ENCODE data around the gene ZNF92.
"Not testable (repeated sequence)": the region's sequence is repeated elsewhere in the genome, so short reads cannot be mapped to it uniquely, and the experiment has no call there.

ZNF92 gene

DNA sequence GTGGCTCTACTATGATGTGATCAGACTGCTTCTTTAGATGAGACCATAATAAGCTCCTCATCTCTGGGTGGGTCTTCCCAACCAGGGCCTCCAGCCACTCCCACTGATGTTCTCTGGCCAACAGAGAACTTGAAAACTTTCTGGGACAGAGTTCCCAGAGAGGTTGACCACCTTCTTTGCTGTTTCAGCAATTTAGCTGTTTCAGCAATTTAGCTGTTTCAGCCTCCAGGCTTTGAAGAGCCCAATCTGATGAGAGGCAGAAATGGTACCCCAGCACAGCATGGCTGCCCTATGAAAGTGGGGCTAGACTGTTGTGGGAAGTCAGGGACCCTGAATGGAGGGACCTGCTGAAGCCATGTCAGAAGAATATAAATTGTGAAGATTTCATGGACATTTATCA lies 49.0 kb downstream of the ZNF92 start:
- intact Hi-C loops (cut with DNase I) = no loop called here
- no peak for DNase-seq

DNA sequence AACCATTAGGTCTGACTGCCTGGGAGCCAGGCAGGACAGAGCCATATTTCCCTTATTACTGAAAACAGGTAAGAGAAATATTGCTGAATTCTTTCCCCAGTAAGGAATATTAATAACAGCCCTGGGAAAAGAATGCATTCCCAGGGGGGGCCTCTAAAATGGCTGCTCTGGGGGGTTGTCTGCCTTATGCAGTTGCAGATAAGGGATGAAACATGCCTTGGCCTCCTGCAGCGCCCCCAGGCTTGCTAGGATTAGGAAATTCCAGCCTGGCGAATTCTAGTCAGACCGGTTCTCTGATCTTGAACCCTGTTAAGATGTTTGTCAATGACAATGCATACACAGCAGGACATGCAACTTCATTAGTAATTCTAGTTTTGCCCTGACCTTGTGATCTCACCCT lies 49.6 kb downstream of the ZNF92 start:
- DNase-seq; intact Hi-C loops (cut with DNase I): not testable (repeated sequence)

DNA sequence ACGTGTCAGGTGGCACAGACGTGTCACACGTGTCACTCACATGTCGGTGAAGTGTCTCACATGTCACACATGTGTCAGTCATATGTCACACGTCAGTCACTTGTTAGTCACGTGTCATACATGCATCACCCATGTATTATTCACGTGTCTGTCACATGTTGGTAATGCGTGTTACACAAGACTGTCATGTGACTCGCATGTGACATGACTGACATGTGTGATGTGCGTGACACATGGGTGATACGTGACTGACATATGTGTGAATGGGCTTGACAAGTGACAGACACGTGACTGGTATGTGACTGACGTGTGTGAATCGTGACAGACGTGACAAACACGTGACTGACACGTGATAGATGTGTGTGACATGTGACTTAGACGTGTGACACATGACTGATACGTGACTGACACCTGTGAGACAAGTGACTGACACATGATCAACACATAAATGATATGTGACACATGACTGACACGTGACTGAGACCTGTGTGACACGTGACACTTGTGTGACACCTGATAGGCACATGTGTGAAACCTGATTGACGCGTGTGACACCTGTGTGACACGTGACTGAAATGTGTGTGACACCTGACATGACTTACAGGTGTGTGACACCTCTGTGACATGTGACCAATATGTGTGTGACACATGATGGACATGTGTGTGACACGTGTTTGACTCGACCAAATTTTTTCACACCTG lies 56.1 kb downstream of the ZNF92 start:
- intact Hi-C loops (cut with DNase I) = no loop called here
- DNase-seq = no peak

DNA sequence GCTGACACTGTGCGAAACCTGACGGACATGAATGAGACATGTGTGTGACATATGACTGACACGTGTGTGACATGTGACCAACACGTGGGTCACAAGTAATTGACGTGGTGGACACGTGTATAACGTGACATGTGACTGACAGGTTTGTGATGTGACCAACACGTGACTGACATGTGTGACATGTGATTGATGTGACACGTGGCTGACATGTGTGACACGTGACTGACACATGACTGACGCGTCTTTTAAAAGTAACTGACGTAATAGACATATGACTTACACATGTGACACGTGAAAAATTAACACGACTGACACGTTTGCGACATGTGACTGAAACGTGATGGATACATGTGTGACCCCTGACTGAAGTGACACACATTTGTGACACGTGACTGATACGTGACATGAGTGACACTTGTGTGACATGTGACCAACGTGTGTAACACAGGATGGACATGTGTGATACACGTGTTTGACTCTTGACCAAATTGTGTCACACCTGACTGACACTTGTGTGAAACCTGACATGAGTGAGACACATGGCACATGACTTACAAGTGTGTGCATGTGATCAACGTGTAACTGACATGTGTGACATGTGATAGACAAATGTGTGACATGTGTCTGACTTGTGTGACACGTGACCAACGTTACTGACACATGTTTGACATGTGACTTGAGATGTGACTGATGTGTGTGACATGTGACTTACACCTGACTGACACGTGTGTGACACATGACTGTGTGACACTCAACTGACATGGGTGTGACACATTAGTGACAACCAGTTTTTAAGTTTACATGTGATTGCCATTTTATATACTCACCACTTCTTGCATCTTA lies 56.9 kb downstream of the ZNF92 start:
- DNase-seq = no peak
- intact Hi-C loops (cut with DNase I) = no loop called here

DNA sequence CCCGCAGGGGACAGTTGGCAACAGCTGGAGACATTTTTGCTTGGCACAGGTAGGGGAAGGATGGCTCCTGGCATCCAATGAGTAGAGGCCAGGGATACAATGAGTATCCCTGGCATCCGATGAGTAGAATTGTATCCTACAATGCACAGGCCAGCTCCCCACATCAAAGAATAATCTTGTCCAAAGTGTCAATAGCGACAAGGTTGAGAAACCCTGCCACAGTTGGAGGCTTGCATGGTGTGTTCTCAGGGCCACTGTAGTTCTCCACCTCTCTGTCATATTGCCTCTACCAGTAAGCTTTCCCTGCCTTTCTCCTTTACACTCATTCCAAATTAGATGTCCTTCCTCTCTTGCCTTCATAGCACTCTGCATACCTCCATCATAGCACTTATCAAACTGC lies 60.7 kb downstream of the ZNF92 start:
- intact Hi-C loops (cut with DNase I) = no loop called here
- no peak for DNase-seq

DNA sequence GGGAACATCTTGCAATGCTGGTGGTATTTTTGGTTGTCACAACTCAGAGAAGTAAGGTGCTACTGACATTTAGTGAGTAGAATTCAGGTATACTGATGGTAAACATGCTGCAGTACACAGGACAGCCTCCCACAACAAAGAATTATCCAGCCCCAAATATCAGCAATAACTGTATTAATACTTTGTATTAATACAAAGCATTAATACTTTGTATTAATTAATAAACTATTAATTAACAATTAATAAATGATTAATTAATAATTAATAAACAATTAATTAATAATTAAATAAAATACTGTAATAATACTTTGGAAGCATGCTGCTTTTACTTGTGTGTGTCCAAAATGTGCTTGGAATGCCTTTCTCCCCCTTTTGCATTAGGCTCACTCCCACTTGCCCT lies 62.5 kb downstream of the ZNF92 start:
- intact Hi-C loops (cut with DNase I) = no loop called here

DNA sequence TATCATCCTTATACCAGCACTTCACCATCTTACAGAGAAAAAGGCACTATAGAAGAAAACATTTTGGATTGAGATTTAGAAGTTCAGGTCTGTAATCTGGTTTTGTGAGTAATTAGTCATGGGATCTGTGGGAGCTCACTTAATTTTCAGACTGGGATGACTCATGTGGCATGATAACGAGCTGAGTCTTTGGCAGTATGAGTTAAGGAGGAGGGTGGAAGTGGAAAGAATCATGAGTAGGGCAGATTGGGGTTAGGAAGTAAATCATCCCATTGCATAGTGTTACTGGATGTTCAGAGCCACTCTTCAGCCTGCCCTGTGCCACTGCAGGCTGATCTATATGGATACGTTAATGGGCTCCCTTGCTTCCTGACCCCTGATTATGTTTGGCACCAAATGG lies 64.9 kb downstream of the ZNF92 start:
- DNase-seq = no peak
- intact Hi-C loops (cut with DNase I) = no loop called here

More for the DNA sequence above, 62.5 kb downstream of the ZNF92 start:
- no peak for DNase-seq

DNA sequence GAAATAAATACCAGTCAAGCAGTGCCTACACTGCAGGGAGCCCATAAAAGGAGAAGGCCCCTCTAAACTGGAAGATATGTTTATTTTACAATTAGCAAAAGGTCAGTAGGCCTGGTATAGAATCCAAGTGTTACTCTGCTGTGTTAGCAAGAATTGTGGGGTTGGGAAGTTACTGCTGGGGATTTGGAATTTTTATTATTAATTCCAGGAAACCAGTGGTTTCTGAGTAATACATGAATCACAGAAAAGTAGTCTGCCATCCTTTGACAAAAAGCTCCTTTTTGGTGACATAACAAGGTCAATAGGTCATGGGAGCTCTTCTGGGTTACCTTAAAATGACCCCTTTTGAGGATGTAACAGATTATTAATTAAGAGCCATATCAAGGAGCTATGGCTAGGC lies 67.4 kb downstream of the ZNF92 start:
- DNase-seq = no peak
- intact Hi-C loops (cut with DNase I) = no loop called here

DNA sequence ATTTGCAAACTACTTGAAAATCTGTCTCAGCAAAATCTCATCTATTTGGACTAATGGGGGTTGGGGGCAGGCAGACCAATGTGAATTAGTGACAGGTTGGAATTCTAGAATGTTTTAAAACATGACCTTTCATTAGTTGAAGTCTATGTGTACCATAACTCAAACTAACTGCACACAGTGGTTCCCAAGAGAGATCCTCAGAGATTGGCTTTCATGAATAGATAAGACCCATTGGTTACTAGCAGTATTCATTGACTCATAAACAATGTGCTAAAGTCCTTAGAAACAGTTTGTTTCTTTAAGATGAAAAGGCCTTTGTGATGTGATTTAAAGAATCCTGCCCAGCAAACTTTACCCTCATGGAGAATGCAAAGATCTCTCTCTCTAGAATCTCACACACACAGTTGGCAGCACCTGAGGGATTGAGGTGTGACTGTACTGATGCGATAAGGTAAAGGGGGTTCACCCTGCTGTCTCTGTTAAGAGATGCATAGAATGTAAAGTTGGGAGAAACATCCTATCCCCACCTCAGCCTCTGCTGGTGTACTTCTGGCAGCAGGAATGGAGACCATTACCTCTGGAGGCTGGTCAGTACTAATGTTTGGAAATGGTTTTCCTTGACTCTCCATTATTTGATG lies 70.7 kb downstream of the ZNF92 start:
- DNase-seq = no peak
- intact Hi-C loops (cut with DNase I) = no loop called here

DNA sequence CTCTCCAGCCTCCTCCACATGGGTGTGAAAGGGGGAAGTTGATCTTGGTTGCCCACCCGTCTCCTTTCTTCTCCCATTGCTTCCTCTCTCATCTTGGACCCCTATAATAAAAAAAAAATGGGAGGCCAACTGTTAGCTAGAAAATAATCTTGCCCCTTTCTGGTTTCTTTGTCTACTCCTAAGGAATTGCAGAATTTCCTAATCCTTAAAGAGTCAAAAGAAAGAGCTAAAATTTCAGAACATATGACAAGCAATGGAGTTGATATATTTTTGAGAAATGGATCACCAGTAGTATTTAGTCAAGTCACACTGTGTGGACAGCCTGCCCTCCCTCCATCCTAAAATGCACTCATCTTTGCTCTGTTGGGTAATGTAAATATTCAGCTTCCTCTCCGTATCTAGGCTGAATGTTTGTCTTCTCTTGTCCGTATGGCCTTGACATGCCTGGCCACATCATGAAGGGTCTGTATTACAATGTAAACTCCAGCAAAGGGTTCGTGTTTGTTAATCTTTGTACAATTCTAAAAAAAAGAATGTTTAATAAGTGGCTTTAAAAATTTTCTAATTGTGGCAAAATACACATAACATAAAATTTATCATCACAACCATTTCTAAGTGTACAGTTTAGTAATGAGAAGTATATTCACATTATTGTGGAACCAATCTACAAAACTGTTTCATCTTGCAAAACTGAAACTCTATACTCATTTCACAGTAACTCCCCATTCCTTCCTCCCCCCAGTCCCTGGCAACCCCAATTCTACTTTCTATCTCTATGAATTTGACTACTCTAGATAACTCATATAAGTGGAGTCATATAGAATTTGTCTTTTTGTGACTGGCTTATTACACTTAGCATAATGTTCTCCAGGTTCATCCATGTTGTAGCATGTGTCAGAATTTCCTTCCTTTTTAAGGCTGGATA lies 71.5 kb downstream of the ZNF92 start:
- intact Hi-C loops (cut with DNase I) = no loop called here

DNA sequence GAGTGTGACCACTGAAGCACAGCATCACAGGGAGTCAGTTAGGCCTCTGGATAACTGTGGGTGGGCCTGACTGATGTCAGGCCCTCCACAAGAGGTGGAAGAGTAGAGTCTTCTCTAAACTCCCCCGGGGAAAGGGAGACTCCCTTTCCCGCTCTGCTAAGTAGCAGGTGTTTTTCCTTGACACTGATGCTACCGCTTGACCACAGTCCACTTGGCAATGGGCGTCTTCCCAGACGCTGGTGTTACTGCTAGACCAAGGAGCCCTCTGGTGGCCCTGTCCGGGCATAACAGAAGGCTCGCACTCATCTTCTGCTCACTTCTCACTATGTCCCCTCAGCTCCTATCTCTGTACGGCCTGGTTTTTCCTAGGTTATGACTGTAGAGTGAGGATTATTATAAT lies 73.4 kb downstream of the ZNF92 start:
- peak in 1 of 10 donors; percentile 15 for DNase-seq
- intact Hi-C loops (cut with DNase I) = not testable (repeated sequence)

More for the DNA sequence above, 71.5 kb downstream of the ZNF92 start:
- no peak for DNase-seq

DNA sequence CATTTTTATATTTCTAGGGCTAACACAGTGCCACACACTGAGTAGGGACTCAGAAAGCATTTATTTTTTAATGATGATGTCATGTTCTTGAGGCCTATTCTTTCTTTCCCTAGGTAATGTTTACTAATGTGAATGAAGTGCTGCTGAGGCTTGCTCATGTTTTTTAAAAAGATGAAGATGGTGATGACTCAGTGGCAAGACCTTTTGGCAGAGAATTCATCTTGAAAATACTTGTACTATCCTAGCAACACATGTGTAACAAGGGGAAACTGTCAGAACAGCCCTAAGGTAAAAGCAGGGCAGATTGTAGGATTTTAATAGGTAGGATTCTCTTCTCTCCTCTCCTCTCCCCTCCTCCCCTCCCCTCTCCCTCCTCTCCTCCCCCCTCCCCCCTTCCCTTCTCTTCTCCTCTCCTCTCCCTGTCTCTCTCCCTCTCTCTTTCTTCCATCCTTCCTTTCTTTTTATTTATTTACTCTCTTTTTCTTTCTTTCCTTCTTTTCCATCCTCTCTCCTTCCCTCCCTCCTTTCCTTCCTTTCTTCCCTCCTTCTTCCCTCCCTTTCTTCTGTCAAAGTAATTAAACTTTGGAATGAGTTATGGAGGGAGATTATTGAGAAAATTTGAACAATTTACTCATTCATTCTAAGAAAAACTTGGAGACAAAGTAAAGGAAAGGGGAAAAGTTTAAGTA lies 75.3 kb downstream of the ZNF92 start:
- DNase-seq = no peak
- intact Hi-C loops (cut with DNase I) = no loop called here

DNA sequence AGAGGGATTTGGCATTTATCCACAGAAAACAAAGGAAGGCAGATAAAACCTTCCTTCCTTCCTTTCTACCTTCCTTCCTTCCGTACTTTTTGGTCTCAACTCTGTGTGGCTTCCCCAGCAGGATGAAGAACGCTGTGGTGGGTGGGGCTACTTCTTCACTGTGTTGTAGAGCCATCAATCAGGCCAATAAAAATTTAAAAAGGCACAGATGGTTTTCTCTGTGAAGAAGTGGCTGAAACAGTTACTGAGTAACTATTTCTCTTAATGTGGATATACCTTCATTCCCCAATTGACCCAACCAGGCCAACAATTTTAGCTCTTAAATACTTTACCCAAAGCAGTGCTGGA lies 75.8 kb downstream of the ZNF92 start:
- no peak for DNase-seq
- intact Hi-C loops (cut with DNase I) = no loop called here
